HUES6 (cell line): ENCODE measurements around the gene CYP11A1.
"Not testable (repeated sequence)": the region's sequence is repeated elsewhere in the genome, so short reads cannot be mapped to it uniquely, and the experiment has no call there.

ENCODE experiments used
- H3K27ac ChIP-seq: 2 replicates; pipeline ENCODE4 v1.7.0; 2013; ENCODE audit warnings: low read depth, mild to moderate bottlenecking, low read length, inconsistent platforms
- H3K27me3 ChIP-seq: 2 replicates; pipeline ENCODE4 v1.6.1; 2013; ENCODE audit warnings: low read length; ENCODE audit not compliant: control insufficient read depth, insufficient read depth
- H3K36me3 ChIP-seq: 2 replicates; pipeline ENCODE4 v1.6.1; 2013; ENCODE audit warnings: low read length; ENCODE audit not compliant: control insufficient read depth, insufficient read depth
- H3K4me1 ChIP-seq: 2 replicates; pipeline ENCODE4 v1.6.1; 2013; ENCODE audit warnings: low read length; ENCODE audit not compliant: control insufficient read depth, insufficient read depth
- H3K4me3 ChIP-seq: 2 replicates; pipeline ENCODE4 v1.5.1; 2013; ENCODE audit warnings: low read depth, low read length
- H3K9ac ChIP-seq: one replicate; pipeline ENCODE4 v1.6.1; 2013; ENCODE audit warnings: mild to moderate bottlenecking, low read length
- H3K9me3 ChIP-seq: 2 replicates; pipeline ENCODE4 v1.6.1; 2013; ENCODE audit warnings: low read depth, low read length; ENCODE audit not compliant: control insufficient read depth, insufficient read depth

The CYP11A1 gene

DNA sequence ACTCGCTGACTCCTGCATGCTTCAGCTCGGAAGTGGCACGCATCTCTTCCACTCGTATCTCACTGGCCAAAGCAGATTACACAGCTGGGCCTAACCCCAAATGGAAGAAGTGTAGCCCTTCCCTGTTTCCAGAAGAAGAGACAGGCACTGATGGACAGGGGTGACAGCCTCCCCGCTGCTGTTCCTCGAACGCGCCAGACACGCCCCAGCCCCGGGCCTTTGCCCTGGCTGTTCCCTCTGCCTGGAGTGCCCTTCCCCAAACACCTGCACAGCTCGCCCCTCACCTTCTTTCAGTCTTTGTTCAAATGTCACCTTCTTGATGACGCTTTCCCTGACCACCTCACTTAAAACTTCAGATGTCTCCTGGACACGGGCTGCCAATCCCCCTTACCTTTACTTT, 26.0 kb upstream of the CYP11A1 start:
- Histone ChIP-seq H3K36me3 (no peaks in the 10 kb centered on the region), H3K27me3 (no peaks in the 10 kb centered on the region), H3K4me3 (no peak overlapping the region), H3K9ac (no peak overlapping the region), H3K9me3 (no peaks in the 10 kb centered on the region), H3K4me1 (peaks cover 15% of the 10 kb centered on the region; the same call in 1 of the 2 replicates), H3K27ac (no peak overlapping the region)

DNA sequence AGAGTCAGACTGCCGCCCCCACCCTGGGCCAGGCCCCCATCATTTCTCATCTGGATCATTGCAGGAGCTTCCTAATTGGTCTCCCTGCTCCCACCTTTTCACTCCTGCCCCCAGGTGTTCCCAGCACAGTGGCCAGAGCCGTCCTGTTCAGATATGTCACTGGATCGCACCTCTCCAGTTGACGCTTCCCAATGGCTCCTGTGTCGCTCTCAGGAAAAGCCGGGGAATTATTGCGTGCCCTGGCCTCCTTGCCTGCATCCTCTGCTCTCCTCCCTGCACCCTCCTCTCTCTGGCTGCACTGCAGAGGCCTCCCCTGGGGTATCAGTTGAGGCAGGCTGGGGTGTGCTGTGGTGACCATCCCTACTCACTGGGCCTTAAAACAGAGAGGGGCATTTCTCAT, 25.5 kb upstream of the CYP11A1 start:
- Histone ChIP-seq H3K36me3 (no peaks in the 10 kb centered on the region), H3K27me3 (no peaks in the 10 kb centered on the region), H3K9me3 (no peaks in the 10 kb centered on the region), H3K9ac (no peak overlapping the region), H3K27ac (no peak overlapping the region), H3K4me1 (peaks cover 19% of the 10 kb centered on the region; the same call in 1 of the 2 replicates), H3K4me3 (no peak overlapping the region)

DNA sequence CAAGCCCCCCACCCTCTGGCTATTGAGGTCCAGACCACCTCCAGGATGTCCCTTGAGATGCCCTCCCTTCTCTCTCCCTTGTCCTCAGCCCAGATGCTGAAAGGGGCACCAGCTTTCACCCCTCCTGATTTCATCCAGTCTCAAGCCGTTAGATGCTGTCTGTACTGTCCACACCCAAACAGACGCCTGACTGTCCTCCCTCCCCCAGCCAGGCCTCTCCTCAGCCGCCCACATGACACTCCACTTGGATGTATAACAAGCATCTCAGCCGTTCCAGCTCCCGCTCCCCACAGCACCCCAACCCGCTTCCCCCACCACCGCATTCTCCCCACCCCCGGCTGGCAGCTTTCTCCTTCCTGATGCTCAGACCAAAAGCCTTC, 25.0 kb upstream of the CYP11A1 start:
- Histone ChIP-seq H3K9ac (no peak overlapping the region), H3K27ac (no peak overlapping the region), H3K9me3 (no peaks in the 10 kb centered on the region), H3K4me1 (peaks cover 19% of the 10 kb centered on the region; the same call in 1 of the 2 replicates), H3K4me3 (no peak overlapping the region), H3K36me3 (no peaks in the 10 kb centered on the region), H3K27me3 (no peaks in the 10 kb centered on the region)

DNA sequence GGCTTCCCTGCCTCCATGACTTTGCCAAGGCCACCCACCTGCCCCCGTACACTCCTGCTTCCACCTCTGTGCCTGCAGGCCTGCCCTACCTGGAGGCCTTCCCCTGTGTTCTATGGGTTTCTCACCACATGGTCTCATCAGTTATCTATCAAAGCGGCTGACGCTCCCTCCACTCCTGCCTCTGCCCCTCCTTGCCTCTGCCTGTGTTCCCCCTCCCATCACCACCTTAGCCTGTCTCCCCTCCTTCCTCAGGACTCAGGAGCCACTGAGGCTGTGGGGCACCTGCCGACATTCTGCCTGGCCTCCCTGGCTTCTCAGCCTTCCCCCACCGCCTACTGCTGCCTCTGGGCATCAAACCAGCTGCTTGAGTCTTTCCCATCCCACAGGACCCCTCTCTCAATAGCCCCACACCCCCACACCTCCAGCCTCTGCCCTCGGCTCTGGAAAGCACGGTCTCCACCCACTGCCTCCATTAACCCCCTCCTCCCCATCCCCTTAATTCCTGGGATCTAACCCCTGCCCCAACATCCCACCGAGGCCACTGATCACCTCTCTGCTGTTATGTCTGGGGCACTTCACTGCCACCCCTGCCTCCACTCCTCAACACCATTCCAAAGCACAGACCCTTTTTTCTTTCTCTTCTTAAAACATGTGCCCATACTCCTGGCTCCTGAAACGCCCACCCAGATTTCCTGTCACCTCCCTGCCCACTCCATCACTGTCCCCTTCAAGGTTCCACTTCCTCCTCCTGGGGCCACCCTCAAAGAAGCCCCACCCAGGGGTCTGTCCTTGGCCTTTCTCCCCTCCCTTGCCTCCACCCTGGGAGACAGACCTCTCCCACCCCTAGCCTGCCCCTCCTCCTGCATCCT, 24.4 kb upstream of the CYP11A1 start:
- Histone ChIP-seq H3K9me3 (no peaks in the 10 kb centered on the region), H3K9ac (no peak overlapping the region), H3K4me3 (no peak overlapping the region), H3K36me3 (no peaks in the 10 kb centered on the region), H3K27me3 (no peaks in the 10 kb centered on the region), H3K4me1 (peaks cover 17% of the 10 kb centered on the region; the same call in 1 of the 2 replicates), H3K27ac (no peak overlapping the region)

DNA sequence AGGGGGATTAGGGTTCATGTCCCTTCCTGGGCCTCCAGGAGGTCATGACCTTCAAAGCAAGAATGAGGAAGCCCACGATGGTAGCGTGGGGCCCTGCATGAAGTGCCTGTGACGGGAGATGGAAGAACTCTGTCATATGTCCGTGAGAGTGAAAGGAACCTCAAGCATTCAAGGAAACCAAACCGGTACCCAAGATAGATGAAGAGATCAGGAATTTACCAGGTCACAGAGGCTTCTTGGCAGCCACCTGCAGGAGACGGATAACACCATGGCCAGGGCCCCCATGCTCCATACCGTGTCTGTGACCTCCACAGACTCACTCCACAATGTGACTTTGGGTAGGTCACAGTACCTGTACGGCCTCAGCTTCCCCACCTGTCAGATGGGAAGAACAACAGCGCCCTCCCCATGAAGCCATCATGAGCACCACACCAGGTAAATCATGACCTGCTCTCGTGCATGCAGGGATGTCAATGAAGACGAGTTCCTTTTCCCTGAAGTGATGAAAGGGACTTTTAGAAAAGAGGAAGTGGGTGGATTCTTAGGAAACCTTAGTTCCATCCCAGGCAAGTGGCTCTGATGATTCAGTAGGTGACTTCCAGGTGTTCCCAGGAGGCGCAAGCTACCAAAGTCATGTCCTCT, 23.3 kb upstream of the CYP11A1 start:
- H3K27me3 ChIP-seq = no peaks in the 10 kb centered on the region
- no peaks in the 10 kb centered on the region for H3K36me3 ChIP-seq
- no peak overlapping the region for H3K27ac ChIP-seq
- H3K4me1 ChIP-seq = peaks cover 18% of the 10 kb centered on the region; the same call in 1 of the 2 replicates
- no peaks in the 10 kb centered on the region for H3K9me3 ChIP-seq
- no peak overlapping the region for H3K9ac ChIP-seq
- H3K4me3 ChIP-seq = no peak overlapping the region

DNA sequence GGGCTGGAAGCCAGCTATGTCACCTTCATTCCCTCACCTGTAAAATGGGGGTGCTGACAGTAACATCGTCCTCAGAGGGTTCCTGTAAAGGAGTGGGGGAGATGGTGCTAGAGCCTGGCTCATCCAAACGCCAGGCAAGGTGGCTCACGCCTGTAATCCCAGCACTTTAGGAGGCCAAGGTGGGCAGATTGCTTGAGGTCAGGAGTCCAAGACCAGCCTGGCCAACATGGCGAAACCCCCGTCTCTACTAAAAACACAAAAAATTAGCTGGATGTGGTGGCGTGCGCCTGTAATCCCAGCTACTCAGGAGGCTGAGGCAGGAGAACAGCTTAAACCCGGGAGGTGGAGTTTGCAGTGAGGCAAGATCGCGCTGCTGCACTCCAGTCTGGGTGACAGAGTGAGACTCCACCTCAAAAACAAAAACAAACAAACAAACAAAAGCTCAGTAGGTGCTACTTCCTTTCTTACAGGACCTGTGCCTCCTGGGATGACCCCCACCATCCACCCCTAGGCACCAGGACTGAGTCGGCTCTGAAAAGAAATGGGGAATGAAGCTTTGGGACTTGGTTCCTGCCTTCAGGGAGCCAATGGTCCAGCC, 22.7 kb upstream of the CYP11A1 start:
- peaks cover 24% of the 10 kb centered on the region; the same call in 1 of the 2 replicates for H3K4me1 ChIP-seq
- H3K27me3 ChIP-seq, H3K9me3 ChIP-seq, H3K4me3 ChIP-seq, H3K27ac ChIP-seq, H3K9ac ChIP-seq, H3K36me3 ChIP-seq: not testable (repeated sequence)

DNA sequence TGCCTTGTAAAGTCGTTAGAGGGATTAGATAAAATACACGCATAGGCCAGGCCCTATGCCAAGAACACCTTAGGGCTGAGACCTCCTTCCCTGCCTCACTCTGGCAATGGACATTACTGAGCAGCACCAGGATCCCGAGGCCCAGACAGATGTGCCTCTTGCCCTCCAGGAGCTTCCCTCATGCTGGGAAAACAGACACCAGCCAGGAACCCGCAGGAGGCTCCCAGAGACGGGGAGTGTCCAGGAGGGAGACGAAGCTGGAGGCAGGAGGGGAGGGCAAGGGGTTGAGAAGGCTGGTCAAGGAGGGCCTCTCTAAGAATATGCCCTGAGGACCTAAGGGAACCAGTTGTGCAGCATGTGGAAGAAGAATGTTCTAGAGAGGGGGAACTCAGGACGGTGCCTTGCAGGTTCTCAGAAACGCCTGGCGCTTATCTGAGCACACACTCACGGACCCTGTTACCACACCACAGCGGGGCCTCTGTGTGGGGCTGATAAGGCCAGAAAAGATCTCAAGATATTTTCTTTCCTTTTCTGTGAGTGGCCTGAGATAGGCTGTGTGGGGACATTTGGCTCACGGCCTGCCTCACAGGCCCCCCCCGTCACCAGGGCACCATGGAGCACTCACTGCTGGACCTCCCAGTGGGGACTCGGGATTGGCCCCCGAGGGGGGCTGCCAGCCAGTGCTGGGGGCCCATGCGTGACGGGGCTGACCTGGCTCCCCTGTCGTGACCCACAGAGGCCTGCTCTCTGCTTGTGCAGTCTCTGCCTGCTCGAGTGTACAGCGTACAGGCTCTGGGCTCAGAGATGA, 22.0 kb upstream of the CYP11A1 start:
- Histone ChIP-seq H3K36me3 (no peaks in the 10 kb centered on the region), H3K4me3 (no peak overlapping the region), H3K27ac (no peak overlapping the region), H3K9ac (no peak overlapping the region), H3K4me1 (peaks cover 26% of the 10 kb centered on the region; the same call in 1 of the 2 replicates), H3K27me3 (no peaks in the 10 kb centered on the region), H3K9me3 (no peaks in the 10 kb centered on the region)

DNA sequence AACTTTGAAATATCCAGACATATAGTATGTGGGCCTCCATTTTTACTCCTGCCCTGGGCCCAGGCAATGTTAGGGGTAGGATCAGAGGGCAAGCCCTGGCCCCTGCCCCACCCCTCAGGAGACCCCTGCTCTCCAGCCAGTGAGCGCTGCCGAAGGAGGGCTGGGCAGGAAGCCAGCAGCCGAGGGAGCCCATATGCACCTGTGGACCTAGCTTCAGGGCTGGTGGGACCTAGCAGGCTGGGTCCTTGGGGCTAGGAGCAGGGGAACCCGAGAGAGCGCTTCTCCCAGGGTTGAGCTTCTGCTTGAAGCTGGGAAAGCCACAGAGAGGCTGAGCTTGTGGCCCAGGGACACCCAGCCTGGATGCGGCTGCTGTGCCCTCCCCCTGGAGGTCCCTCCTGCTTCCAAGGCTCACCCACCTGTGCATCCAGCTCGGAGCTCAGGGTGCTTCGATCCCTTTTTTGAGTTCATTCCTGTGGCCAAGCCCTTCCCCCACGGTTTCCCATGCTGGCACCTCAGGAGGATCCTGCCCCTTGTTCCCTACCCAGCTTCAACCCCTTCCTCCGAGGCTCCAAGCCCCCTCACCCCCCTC, 21.0 kb upstream of the CYP11A1 start:
- H3K9me3 ChIP-seq = no peaks in the 10 kb centered on the region
- H3K27me3 ChIP-seq = no peaks in the 10 kb centered on the region
- H3K27ac ChIP-seq = no peak overlapping the region
- H3K9ac ChIP-seq = no peak overlapping the region
- no peak overlapping the region for H3K4me3 ChIP-seq
- H3K36me3 ChIP-seq = no peaks in the 10 kb centered on the region
- H3K4me1 ChIP-seq = peaks cover 26% of the 10 kb centered on the region; the same call in 1 of the 2 replicates

DNA sequence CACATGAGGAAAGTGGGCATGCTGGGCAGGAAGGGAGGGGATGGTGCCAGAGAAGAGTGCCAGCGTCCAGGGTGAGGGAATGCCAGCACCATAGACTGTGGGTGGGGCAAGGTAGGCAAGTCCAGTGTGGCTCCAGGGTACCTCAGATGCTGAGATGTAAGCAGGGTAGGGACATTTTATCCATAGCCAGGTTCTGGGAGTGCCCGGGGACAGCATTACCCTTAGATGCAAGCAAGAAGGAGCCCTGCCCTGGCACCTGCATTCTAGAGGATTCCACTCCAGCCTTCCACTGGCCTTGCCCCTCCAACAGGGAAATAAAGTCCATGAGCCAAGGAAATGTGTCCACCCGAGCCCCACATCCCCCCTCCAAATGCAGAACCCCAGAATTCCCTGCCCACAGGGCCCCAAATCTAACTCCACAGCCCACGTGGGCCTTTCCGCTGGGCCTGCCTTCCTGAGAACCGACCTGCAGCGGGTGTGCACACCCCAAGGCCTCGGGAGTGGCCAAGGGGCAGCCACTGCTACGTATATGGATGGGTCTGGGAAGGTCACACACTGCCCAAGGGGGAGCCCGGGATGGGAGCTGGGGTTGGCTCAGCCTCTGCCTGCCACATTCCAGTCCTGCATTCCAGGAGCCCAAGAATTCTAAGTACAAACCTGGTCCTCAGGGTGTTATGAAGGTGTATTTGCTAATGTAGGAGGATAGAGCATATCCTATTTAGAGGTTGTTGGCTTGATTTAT, 20.3 kb upstream of the CYP11A1 start:
- Histone ChIP-seq H3K27ac (no peak overlapping the region), H3K4me1 (peaks cover 26% of the 10 kb centered on the region; the same call in 1 of the 2 replicates), H3K27me3 (no peaks in the 10 kb centered on the region), H3K4me3 (no peak overlapping the region), H3K9me3 (no peaks in the 10 kb centered on the region), H3K36me3 (no peaks in the 10 kb centered on the region), H3K9ac (no peak overlapping the region)

DNA sequence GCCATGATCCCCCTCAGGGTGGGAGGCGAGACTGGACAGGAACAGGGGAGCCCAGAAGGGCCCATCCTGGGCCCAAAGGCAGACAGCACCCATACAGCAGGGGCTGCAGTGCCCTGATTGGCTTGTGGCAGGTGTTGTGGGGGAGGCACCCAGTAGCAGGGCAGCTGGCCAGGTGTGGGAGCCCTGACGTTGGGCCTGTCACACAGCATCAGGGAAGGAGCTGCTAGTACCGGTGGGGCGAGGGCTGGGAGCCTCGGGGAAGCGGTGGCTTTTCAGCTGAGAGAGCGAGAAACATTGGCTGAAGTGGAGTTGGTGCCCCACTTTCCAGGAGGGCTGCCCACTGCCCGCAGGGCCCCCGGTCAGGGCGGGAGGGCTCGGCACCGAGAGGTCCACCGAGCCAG, 19.7 kb upstream of the CYP11A1 start:
- no peaks in the 10 kb centered on the region for H3K9me3 ChIP-seq
- no peaks in the 10 kb centered on the region for H3K36me3 ChIP-seq
- H3K27ac ChIP-seq = no peak overlapping the region
- no peak overlapping the region for H3K4me3 ChIP-seq
- no peak overlapping the region for H3K9ac ChIP-seq
- no peaks in the 10 kb centered on the region for H3K27me3 ChIP-seq
- H3K4me1 ChIP-seq = peaks cover 27% of the 10 kb centered on the region; the same call in 1 of the 2 replicates
